ENCODE measurements around the gene NTNG1.

DNA sequence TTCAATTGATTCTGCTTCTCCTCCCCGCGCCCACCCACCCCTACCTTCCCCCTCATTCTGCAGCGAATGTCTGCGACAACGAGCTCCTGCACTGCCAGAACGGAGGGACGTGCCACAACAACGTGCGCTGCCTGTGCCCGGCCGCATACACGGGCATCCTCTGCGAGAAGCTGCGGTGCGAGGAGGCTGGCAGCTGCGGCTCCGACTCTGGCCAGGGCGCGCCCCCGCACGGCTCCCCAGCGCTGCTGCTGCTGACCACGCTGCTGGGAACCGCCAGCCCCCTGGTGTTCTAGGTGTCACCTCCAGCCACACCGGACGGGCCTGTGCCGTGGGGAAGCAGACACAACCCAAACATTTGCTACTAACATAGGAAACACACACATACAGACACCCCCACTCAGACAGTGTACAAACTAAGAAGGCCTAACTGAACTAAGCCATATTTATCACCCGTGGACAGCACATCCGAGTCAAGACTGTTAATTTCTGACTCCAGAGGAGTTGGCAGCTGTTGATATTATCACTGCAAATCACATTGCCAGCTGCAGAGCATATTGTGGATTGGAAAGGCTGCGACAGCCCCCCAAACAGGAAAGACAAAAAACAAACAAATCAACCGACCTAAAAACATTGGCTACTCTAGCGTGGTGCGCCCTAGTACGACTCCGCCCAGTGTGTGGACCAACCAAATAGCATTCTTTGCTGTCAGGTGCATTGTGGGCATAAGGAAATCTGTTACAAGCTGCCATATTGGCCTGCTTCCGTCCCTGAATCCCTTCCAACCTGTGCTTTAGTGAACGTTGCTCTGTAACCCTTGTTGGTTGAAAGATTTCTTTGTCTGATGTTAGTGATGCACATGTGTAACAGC is 339.9 kb downstream of the NTNG1 start:
- no peak for TF ChIP-seq CTCF (IDR thresholded peaks at IDR 0.05; ENCODE audit: control extremely low read depth in 1 of 3, insufficient read depth in 1 of 3, low read depth in 1 of 3, low read length in 3 of 3)
- TF ChIP-seq EP300 (IDR thresholded peaks at IDR 0.05; ENCODE audit: borderline replicate concordance in 1 of 2, low read depth in 2 of 2, low read length in 2 of 2) = no peak
- no peak for TF ChIP-seq POLR2A (IDR thresholded peaks at IDR 0.05; ENCODE audit: control extremely low read depth in 1 of 2, low read depth in 2 of 2, low read length in 2 of 2)
